Osteocyte (in vitro differentiated cells): ENCODE measurements around the gene MAP1LC3C. TPM values are rescaled to one million over a fixed set of nuclear protein-coding genes. Genes with fewer than 3 reads are reported as not detected.

ENCODE experiments used
- DNase-seq: peaks from one replicate; pipeline ENCODE4 v3.0.0; 2021; ENCODE audit warnings: mixed read lengths; ENCODE audit not compliant: unreplicated experiment; ENCODE audit errors: extremely low spot score
- H3K27ac Mint-ChIP-seq: one replicate; pipeline ENCODE4 v1.8.0; 2021; ENCODE audit warnings: mild to moderate bottlenecking, mixed read lengths; ENCODE audit not compliant: unreplicated experiment
- H3K27me3 Mint-ChIP-seq: one replicate; pipeline ENCODE4 v1.8.0; 2021; ENCODE audit warnings: mixed read lengths; ENCODE audit not compliant: unreplicated experiment
- H3K36me3 Mint-ChIP-seq: one replicate; pipeline ENCODE4 v1.8.0; 2021; ENCODE audit warnings: mixed read lengths; ENCODE audit not compliant: unreplicated experiment
- H3K4me1 Mint-ChIP-seq: one replicate; pipeline ENCODE4 v1.8.0; 2021; ENCODE audit warnings: mixed read lengths; ENCODE audit not compliant: unreplicated experiment
- H3K4me3 Mint-ChIP-seq: one replicate; pipeline ENCODE4 v1.8.0; 2021; ENCODE audit warnings: mild to moderate bottlenecking, moderate library complexity, mixed read lengths; ENCODE audit not compliant: unreplicated experiment
- H3K9me3 Mint-ChIP-seq: one replicate; pipeline ENCODE4 v1.8.0; 2021; ENCODE audit warnings: mixed read lengths; ENCODE audit not compliant: unreplicated experiment
- total RNA-seq: library from RNA; stranded (reverse); gene quantifications from 2 replicates; pipeline ENCODE4 v1.2.1, GENCODE V29; 2021
- TF ChIP-seq, protein P1 (sequence below): fragments of 200-600 bp; sonication (generic); IDR thresholded peaks from 2 replicates; pipeline ENCODE4 v1.5.0; 2021; ENCODE audit warnings: antibody characterized with exemption, mild to moderate bottlenecking, moderate library complexity

Gene MAP1LC3C
- total RNA-seq, 1 donor from 2014 or later = not detected

DNA sequence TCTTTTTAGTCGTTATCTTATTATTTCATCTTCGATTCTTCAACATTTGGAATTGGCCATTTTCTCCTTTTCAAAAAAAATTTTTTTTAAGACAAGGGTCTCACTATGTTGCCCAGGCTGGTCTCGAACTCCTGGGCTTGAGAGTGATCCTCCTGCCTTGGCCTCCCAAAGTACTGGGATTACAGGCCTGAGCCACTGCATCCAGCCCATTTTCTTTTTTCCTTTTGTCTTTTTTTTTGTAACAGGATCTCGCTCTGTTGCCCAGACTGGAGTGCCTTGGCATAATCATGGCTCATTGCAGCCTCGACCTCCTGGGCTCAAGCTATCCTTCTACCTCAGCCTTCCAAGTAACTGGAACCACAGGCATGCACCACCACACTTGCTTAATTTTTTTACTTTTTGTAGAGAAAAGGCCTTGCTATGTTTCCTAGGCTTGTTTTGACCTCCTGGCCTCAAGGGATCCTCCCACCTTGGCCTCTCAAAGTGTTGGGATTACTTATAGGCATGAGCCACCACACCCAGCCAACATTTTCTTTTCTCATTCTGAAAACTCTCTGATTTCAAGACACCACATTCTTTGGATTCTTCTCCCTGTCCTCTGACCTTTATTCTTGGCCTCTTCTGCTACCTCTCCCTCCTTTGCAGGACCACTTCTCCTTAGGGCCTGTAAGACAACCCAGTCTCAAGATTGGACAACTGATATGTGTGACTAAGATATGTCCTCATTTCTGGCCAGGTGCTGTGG lies 6.0 kb upstream of the MAP1LC3C start:
- Mint-ChIP-seq H3K4me3 (no peak overlapping the region), H3K27ac (no peak overlapping the region), H3K4me1 (peaks cover 4% of the 10 kb centered on the region), H3K36me3 (no peaks in the 10 kb centered on the region), H3K27me3 (peaks cover 10% of the 10 kb centered on the region), H3K9me3 (no peaks in the 10 kb centered on the region)
- TF ChIP-seq, protein P1, sequence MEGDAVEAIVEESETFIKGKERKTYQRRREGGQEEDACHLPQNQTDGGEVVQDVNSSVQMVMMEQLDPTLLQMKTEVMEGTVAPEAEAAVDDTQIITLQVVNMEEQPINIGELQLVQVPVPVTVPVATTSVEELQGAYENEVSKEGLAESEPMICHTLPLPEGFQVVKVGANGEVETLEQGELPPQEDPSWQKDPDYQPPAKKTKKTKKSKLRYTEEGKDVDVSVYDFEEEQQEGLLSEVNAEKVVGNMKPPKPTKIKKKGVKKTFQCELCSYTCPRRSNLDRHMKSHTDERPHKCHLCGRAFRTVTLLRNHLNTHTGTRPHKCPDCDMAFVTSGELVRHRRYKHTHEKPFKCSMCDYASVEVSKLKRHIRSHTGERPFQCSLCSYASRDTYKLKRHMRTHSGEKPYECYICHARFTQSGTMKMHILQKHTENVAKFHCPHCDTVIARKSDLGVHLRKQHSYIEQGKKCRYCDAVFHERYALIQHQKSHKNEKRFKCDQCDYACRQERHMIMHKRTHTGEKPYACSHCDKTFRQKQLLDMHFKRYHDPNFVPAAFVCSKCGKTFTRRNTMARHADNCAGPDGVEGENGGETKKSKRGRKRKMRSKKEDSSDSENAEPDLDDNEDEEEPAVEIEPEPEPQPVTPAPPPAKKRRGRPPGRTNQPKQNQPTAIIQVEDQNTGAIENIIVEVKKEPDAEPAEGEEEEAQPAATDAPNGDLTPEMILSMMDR = no peak
- DNase-seq = no peak

GRCh38 chr1:242002510-242002909 lies 3.6 kb upstream of the MAP1LC3C start:
- Mint-ChIP-seq H3K27me3 (peaks cover 1% of the 10 kb centered on the region), H3K36me3 (no peaks in the 10 kb centered on the region), H3K4me3 (no peak overlapping the region), H3K9me3 (no peaks in the 10 kb centered on the region), H3K27ac (no peak overlapping the region), H3K4me1 (peaks cover 15% of the 10 kb centered on the region)
- TF ChIP-seq, protein P1 = no peak
- DNase-seq = no peak

- Mint-ChIP-seq H3K27me3 (no peaks in the 10 kb centered on the region), H3K27ac (no peak overlapping the region), H3K4me1 (peaks cover 15% of the 10 kb centered on the region), H3K36me3 (no peaks in the 10 kb centered on the region), H3K4me3 (no peak overlapping the region), H3K9me3 (no peaks in the 10 kb centered on the region)
- no peak for DNase-seq
- TF ChIP-seq, protein P1 = no peak
Measured at GRCh38 chr1:242002072-242002471, 3.2 kb upstream of the MAP1LC3C start.

- TF ChIP-seq, protein P1 = no peak
- Mint-ChIP-seq H3K36me3 (no peaks in the 10 kb centered on the region), H3K4me1 (peaks cover 15% of the 10 kb centered on the region), H3K4me3 (no peak overlapping the region), H3K27me3 (no peaks in the 10 kb centered on the region), H3K9me3 (no peaks in the 10 kb centered on the region), H3K27ac (no peak overlapping the region)
- DNase-seq = no peak
Measured at GRCh38 chr1:242000434-242000833, 1.5 kb upstream of the MAP1LC3C start.

DNA sequence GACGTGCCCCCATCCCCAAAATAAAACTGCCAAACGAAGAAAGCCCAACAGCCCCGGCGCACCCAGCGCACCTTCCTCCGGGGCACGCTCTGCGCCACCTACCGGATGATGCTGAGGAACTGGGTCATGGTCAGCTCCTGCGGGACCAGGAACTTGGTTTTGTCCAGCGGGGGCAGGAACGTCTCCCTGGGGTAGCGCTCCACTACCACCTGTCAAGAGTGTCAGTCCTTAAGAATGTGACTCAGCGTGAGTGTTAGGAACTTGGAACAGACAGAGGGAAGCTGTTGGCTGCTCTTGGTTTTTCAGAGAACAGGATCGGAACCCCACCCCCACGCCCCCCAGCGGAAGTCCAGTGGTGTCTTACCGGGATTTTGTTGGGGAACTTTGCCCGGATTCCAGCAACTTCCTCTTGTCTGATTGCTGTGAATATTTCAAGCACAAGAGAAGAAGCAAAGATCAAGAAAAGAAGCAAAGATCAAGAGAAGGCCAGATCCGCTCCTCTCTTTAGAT lies 431 bp downstream of the MAP1LC3C start:
- Mint-ChIP-seq H3K27ac (no peak overlapping the region), H3K9me3 (no peaks in the 10 kb centered on the region), H3K36me3 (no peaks in the 10 kb centered on the region), H3K4me3 (peak overlapping the region; percentile 70), H3K4me1 (peaks cover 11% of the 10 kb centered on the region), H3K27me3 (no peaks in the 10 kb centered on the region)
- TF ChIP-seq, protein P1 = peak; percentile 91
- peak; percentile 87 for DNase-seq
